ENCODE measurements around the gene FAM136A. TPM values are rescaled to one million over a fixed set of nuclear protein-coding genes. Genes with fewer than 3 reads are reported as not detected.

Gene FAM136A
- polyA plus RNA-seq = 38.4 TPM

DNA sequence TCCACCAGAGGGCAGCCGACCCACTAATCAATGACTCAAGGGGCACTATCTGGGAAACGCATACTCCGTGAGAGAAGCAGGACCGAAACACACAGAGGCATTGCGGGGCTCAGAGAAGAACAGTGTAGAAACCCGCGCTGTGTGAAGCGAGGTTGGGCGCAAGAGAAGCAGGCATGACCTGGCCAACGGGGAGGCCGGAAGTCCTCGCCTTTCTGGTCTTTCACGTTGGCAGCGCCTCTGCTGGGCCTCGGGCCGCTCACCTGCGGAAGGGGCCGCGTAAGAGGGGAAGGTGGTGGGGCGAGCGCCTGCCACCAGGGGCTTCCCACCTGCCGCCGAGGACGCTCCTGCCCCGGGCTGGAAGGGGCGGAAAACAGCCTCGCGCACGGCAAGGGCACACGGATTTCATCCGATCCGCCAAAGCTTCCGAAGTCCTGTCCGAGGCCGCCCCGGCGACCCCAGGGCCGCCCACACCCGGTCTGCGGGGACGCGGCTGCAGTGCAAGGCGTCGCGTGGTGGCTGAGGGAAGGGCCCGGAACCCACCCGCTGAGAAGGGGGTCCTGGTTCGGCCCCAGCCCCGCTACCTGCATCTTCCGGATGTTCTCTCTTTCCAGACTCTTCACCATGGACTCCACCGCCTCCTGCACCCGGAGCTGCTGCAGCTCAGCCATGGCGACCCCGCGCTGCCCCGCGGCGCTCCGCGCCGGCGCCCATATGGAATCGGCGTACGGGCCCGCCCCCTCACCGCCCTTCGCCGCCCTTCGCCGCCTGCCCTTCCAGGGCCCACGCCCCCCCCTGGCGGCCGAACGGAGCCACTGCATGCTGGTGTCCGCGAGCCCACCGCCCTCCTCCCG is at the start of gene FAM136A:
Gene FAM136A, minus strand, starts transcription at position 724 of the 851 bp plus-strand sequence. Its CDS starts 56 bp downstream, at position 668.
- Mint-ChIP-seq H3K4me1 (peaks cover 16 to 18% (median 16%) of the 10 kb centered on the region in 3 donors), H3K4me3 (peak within 1 kb of the TSS; percentile 88 to 98 (median 96)), H3K36me3 (peaks cover 7% of the 10 kb centered on the region), H3K27ac (peak within 1 kb of the TSS; percentile 87 to 94 (median 93)), H3K27me3 (no peaks in the 10 kb centered on the region), H3K9me3 (no peaks in the 10 kb centered on the region)

DNA sequence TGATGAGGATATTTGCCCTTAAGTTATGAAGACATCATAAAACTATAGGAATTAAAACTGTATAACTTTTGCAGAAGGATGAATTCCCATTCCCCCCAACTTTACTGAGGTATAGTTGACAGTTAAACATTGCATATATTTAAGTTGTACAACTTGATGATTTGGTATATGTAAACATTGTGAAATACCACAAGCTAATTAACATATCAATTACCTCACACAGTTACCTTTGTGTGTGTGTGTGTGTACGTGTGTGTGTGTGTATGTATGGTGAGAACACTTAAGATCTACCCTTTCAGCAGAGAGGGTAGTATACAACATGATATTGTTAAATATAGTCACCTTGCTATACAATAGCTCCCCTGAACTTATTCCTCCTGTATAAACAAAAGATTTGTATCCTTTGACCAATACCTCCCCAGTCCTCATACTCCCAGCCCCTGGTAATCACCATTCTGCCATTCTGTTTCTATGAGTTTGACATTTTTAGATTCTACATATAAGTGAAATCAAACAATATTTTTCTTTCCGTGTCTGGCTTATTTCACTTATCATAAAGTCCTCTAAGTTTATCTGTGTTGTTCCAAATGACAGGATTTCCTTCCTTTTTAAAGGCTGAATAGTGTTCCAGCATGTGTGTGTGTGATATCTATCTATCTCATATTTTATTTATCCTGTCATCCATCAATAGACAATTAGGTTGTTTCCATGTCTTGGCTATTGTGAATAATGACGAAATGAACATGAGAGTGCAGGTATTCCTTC is 48.2 kb upstream of the FAM136A start:
- no peak overlapping the region for H3K4me3 Mint-ChIP-seq
- peaks cover 23% of the 10 kb centered on the region for H3K27me3 Mint-ChIP-seq
- no peaks in the 10 kb centered on the region for H3K9me3 Mint-ChIP-seq
- H3K4me1 Mint-ChIP-seq = no peaks in the 10 kb centered on the region
- no peaks in the 10 kb centered on the region for H3K36me3 Mint-ChIP-seq
- peak overlapping the region in 1 of 3 donors; percentile 9 for H3K27ac Mint-ChIP-seq

DNA sequence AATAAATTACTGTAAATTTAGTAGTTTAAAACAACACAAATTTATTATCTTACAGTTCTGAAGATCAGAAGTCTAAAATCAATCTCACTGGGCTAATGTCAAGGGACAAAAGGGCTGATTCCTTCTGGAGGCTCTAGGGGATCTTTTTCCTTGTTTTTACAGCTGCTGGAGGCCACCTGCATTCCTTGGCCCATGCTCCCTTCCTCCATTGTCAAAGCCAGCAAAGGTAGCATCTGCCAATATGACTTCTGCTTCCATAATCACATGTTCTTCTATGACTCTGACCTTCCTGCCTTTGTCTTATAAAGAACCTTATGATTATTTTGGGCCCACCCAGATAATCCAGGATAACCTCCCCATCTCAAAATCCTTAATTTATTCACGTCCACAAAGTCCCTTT is 46.0 kb upstream of the FAM136A start:
- Mint-ChIP-seq H3K36me3 (no peaks in the 10 kb centered on the region), H3K4me1 (no peaks in the 10 kb centered on the region), H3K9me3 (no peaks in the 10 kb centered on the region), H3K27me3 (peaks cover 22% of the 10 kb centered on the region), H3K4me3 (no peak overlapping the region), H3K27ac (no peak overlapping the region)

DNA sequence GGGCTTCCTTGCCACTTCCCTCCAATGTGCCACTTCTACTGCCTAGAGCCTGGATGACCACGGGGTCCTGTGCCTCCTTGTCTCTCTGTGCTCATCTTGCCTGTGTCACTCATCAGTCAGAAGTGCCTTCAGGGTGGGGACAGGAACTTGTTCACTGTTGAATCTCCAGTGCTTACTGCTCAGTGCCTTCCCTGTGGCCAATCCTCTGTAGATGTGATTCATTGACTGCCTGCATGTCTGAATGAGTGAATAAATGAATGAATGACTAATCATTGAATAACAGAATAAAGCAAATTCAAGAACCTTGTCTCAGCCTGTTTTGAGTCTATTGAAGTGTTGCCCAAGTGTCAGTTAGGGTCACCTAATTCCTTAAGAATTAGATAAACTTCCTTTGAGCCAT is 42.3 kb upstream of the FAM136A start:
- no peak overlapping the region for H3K4me3 Mint-ChIP-seq
- H3K4me1 Mint-ChIP-seq = peaks cover 0 to 2% (median 1%) of the 10 kb centered on the region in 3 donors
- H3K27ac Mint-ChIP-seq = no peak overlapping the region
- H3K9me3 Mint-ChIP-seq = no peaks in the 10 kb centered on the region
- H3K36me3 Mint-ChIP-seq = no peaks in the 10 kb centered on the region
- peaks cover 18% of the 10 kb centered on the region for H3K27me3 Mint-ChIP-seq

DNA sequence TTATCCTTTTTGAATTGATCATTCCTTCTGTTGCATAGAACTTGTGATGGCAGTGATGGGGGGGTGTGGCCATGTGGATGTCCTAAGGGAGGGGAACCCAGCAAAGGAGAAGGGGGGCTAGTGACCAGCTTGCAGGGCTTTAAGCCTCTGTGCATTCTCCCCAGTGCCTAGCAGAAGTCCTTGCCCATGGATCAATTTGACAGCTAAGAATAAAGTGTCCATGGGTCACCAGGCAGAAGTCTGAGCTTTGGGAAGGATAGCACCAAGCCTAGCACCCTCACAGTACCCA is 39.6 kb upstream of the FAM136A start:
- peaks cover 0 to 2% (median 1%) of the 10 kb centered on the region in 3 donors for H3K4me1 Mint-ChIP-seq
- H3K4me3 Mint-ChIP-seq = no peak overlapping the region
- H3K27me3 Mint-ChIP-seq = peaks cover 14% of the 10 kb centered on the region

DNA sequence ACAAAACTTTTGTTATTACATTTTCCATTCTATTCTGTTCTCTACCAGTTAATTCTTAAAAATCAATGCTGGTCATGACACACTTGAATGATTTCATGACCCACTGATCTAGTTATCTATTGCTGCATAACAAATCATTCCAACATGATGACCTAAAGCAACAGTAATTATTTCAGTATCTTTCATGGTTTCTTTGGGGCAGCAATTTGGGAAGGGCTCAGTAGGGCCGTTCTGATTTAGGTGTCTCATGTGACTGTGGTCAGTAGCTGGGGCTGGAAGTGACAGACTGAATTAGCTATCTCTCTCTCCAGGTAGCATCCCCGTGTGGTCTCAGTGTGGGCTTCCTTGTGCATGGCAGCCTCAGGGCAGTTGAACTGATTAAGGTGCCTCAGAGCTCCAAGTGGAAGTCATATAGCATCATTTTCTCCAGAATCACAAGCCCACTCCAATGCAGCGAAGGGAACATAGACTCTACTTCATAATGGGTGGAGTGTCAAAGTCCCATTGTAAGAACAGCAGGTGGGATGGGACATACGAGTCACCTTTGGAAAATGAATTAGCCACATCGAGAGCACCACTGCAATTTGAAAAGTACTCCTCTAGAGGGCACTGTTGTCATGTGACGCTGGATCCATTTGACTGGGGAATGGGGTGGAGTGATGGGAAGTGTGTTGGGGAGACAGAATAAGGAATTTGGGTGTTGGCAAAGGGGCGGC is 39.1 kb upstream of the FAM136A start:
- no peak overlapping the region for H3K27ac Mint-ChIP-seq
- peaks cover 14% of the 10 kb centered on the region for H3K27me3 Mint-ChIP-seq
- H3K4me1 Mint-ChIP-seq = peaks cover 0 to 2% (median 1%) of the 10 kb centered on the region in 3 donors
- no peaks in the 10 kb centered on the region for H3K9me3 Mint-ChIP-seq
- H3K36me3 Mint-ChIP-seq = no peaks in the 10 kb centered on the region
- H3K4me3 Mint-ChIP-seq = no peak overlapping the region

More for the DNA sequence above, 39.6 kb upstream of the FAM136A start:
- H3K36me3 Mint-ChIP-seq = no peaks in the 10 kb centered on the region
- H3K27ac Mint-ChIP-seq = peak overlapping the region in 1 of 3 donors; percentile 60
- no peaks in the 10 kb centered on the region for H3K9me3 Mint-ChIP-seq

DNA sequence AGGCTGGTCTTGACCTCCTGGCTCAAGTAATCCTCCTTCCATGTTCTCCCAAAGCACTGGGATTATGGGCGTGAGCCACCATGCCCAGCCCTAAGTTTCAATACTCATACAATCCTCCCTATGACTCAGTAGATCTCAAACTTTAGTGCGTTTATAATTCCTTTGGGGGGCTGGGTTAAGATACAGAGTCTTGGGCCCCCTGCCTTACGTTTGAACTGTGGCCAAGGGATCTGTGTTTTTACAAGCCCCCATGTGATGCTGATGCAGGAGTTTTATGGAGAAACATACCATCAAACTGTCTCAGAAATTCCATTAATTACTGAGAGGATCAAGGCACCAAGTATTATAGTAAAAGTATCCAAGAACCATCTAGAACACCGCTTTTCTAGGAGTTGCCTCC is 38.2 kb upstream of the FAM136A start:
- H3K27ac Mint-ChIP-seq = no peak overlapping the region
- H3K27me3 Mint-ChIP-seq = peaks cover 14% of the 10 kb centered on the region
- H3K4me3 Mint-ChIP-seq = no peak overlapping the region
- peaks cover 0 to 2% (median 1%) of the 10 kb centered on the region in 3 donors for H3K4me1 Mint-ChIP-seq
- no peaks in the 10 kb centered on the region for H3K36me3 Mint-ChIP-seq
- no peaks in the 10 kb centered on the region for H3K9me3 Mint-ChIP-seq

DNA sequence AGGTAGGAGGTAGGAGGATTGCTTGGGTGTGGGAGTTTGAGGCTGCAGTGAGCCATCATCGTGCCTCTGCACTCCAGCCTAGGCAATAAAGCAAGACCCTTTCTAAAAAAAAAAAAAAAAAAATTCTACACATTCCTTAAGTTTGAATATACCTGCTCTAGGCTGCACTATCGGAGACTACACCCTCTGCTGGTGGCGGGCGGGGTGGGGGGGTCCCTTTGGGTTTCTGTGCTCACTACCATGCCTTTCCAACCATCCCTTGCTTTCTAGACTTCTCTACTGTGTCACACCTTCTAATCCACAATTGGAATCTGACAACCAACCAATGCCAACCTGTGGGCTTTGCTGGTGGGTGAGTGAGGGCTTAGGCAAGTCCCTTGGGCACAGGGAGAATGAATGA is 34.7 kb upstream of the FAM136A start:
- Mint-ChIP-seq H3K27ac (no peak overlapping the region), H3K36me3 (no peaks in the 10 kb centered on the region), H3K27me3 (peaks cover 9% of the 10 kb centered on the region), H3K4me1 (peaks cover 0 to 2% (median 1%) of the 10 kb centered on the region in 3 donors), H3K9me3 (no peaks in the 10 kb centered on the region), H3K4me3 (no peak overlapping the region)

DNA sequence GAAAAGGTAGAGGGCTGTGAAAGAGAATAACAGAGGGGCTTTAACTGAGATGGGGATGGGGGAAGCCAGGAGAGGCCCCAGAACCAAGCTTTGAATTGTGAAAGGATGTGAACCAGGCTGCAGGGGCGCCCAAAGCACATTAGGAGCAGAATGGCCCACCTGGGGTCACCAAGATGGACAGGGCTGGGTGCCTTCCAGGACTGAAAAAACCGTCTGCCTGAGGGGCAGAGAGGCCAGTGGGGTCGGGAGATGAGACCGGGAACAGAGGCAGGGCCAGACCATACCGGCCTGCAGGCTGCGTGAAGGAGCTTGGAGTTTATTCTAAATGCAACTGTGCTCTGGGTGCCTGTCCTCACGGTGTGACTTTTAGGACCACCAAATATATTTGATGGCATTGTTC is 29.1 kb upstream of the FAM136A start:
- Mint-ChIP-seq H3K4me1 (peaks cover 0 to 3% (median 0%) of the 10 kb centered on the region in 3 donors), H3K36me3 (peaks cover 1% of the 10 kb centered on the region), H3K27ac (no peak overlapping the region), H3K9me3 (no peaks in the 10 kb centered on the region), H3K4me3 (no peak overlapping the region), H3K27me3 (peaks cover 1% of the 10 kb centered on the region)

DNA sequence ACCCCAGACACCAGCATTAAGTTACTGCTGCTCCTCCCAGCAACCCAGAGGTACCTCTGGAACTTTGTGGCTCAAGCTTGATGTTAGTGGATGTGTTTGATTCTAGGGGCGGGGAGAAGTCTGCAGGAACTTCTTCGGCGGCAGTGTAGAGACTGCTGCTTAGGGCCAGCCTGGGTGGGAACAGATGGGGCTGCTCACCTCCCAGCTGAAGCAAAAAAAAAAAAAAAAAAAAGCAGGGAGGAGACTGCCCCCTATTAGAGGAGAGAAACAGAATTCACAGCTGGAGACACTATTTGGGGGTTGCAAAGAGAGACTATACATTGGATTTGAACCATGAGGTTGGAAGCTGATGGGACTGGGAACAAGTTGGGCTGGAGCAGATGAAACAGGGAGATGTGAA is 28.6 kb upstream of the FAM136A start:
- peaks cover 1% of the 10 kb centered on the region for H3K36me3 Mint-ChIP-seq
- no peaks in the 10 kb centered on the region for H3K9me3 Mint-ChIP-seq

DNA sequence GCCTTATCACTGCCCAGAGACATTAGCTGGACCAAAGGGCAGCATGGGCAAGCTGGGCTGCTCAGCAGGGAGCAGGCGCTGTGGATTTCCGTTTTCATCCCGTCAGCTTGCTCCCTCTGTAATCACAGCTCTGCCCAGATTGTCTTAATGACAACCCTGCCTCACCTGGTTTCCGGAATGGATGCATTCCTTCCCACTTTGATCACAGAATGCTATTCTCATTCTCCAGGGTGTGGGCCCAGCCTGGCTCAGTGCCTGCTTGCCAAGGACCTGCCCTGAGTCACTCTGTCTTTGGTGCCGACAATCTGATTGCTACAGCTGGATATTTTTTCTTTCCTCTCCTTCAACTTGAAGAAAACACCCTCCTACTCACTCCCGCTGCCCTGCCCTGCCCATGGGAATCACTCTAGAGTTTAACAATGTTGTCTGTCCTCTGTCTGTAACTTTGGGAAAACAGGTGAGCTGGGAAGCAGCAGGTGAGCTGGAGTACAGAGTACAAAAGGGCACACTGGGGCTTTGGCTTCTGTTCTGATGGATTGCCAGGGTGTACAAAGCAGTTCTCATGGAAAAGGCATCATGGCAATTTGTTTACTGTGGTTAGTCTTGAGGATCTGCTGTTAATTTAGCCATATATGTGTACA is 27.2 kb upstream of the FAM136A start:
- peaks cover 0 to 3% (median 0%) of the 10 kb centered on the region in 3 donors for H3K4me1 Mint-ChIP-seq
- H3K9me3 Mint-ChIP-seq = no peaks in the 10 kb centered on the region
- H3K36me3 Mint-ChIP-seq = peaks cover 1% of the 10 kb centered on the region
- H3K4me3 Mint-ChIP-seq = peak overlapping the region in 1 of 4 donors; percentile 27
- H3K27ac Mint-ChIP-seq = no peak overlapping the region
- peaks cover 4% of the 10 kb centered on the region for H3K27me3 Mint-ChIP-seq

More for the DNA sequence above, 28.6 kb upstream of the FAM136A start:
- Mint-ChIP-seq H3K27ac (no peak overlapping the region), H3K27me3 (peaks cover 1% of the 10 kb centered on the region), H3K4me1 (peaks cover 0 to 3% (median 0%) of the 10 kb centered on the region in 3 donors), H3K4me3 (no peak overlapping the region)

DNA sequence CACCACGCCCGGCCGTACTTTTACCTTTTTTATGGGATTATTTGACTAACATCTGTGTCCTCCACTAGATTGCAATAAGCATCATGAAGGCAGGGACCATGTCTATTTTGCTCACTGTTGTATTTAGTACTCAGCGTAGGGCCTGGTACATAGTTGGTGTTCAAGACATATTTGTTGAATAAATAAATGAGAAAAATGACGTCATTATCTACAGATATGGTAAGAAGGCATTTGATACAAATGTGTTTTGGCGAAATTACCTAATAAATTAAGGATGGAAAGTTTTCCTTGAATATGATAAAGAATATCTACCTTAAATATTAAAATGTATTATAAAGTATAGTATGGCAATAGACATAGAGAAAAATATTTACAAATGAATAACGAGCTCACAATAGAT is 24.0 kb upstream of the FAM136A start:
- Mint-ChIP-seq H3K27ac (no peak overlapping the region), H3K4me1 (peaks cover 0 to 3% (median 0%) of the 10 kb centered on the region in 3 donors), H3K36me3 (peaks cover 4% of the 10 kb centered on the region), H3K4me3 (no peak overlapping the region), H3K27me3 (peaks cover 14% of the 10 kb centered on the region), H3K9me3 (no peaks in the 10 kb centered on the region)

DNA sequence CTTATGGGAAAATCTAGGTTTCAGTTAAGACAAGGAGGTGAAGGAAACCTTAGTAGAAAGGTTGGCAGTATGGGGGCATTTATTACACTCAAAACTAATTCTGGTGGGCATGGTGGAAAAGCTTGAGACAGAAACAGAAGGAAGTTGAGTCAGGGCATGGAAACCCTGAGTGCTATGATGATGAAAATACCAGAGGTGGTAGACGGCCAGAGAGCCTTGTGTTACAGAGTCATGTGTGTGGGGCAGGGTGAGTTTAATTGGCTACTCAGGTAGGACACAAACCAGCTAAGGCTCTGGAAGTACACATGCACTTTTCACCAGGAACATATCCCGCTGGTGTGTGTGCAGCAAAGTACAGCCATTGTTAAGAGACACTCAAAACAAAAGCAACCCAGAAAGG is 20.7 kb upstream of the FAM136A start:
- H3K27me3 Mint-ChIP-seq = peaks cover 14% of the 10 kb centered on the region
- H3K4me1 Mint-ChIP-seq = peaks cover 0 to 6% (median 0%) of the 10 kb centered on the region in 3 donors
- no peak overlapping the region for H3K4me3 Mint-ChIP-seq
- H3K9me3 Mint-ChIP-seq = no peaks in the 10 kb centered on the region
- peaks cover 3% of the 10 kb centered on the region for H3K36me3 Mint-ChIP-seq
- no peak overlapping the region for H3K27ac Mint-ChIP-seq

DNA sequence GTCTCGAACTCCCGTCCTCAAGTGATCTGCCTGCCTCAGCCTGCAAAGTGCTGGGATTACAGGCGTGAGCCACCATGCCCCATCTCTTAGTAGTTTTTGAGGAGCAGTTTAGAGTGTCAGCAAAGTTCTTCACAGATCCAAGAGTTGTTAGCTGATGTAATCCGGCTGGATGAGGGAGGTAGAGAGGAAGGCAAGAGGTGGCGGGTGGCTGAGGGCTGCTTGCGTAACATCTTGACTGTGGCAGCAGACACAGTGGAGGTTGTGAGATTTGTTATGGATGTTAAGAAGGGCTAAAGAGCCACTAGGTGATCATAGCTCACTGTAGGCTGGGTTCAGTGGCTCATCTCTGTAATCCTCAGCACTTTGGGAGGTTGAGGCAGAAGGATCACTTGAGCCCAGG is 19.5 kb upstream of the FAM136A start:
- peaks cover 15% of the 10 kb centered on the region for H3K27me3 Mint-ChIP-seq
- H3K27ac Mint-ChIP-seq = peak overlapping the region in 1 of 3 donors; percentile 3
- H3K4me3 Mint-ChIP-seq = no peak overlapping the region
- peaks cover 3% of the 10 kb centered on the region for H3K36me3 Mint-ChIP-seq
- no peaks in the 10 kb centered on the region for H3K9me3 Mint-ChIP-seq
- peaks cover 0 to 5% (median 0%) of the 10 kb centered on the region in 3 donors for H3K4me1 Mint-ChIP-seq
